GM21390 (cell line): Measurements from ENCODE around the gene CCDC154.

Experiments
- ATAC-seq: cut with Tn5 transposase; IDR thresholded peaks from one replicate; pipeline ENCODE4 v1.9.1; 2021; ENCODE audit not compliant: unreplicated experiment

CCDC154 gene

DNA sequence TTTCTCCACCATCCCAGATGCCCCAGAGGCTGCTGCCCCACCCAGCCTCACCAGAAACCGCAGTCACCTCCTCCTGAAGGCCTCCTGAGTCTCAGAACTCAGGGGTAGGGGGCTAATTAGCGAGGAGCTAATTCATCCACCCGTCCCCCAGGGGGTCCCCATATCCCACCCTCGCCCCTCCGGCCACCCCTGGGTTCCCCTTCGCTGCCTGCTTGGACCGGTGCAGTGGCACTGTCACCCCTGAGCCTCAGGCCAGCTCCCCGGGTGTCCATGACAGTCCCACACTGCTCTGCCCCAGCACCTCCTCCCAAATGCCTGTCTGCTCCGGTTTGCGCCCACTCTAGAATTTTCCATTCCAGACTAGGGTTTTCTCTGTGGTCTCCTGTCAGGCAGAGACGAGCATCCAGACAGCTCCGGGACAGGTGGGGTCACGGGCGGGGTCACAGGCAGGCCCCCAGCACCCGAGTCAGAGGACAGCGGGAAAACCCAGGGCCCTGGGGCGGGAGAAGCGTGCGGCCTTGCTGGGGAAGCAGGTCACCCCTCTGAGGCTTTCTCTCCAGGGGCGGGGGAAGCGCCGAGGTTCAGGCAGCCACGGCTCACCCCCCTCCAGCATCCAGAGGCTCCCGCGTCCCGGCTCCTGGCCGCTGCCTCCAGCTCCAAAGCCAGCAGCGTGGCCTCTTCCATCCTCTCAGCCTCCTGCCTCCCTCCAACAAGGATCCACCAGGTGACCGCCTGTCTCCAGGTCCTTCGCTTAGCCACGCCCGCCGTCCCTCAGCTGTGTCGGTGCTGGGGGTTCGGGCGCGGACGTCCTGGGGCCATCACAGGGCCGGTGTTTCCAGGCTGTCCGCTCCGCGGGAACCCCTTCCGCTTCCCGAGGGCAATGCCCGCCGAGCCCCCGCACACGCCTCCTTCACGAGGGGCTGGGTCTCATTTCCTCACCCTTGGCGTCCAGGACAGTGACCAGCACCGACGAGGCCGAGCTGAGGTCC lies 16.6 kb downstream of the CCDC154 start:
- ATAC-seq = no peak

DNA sequence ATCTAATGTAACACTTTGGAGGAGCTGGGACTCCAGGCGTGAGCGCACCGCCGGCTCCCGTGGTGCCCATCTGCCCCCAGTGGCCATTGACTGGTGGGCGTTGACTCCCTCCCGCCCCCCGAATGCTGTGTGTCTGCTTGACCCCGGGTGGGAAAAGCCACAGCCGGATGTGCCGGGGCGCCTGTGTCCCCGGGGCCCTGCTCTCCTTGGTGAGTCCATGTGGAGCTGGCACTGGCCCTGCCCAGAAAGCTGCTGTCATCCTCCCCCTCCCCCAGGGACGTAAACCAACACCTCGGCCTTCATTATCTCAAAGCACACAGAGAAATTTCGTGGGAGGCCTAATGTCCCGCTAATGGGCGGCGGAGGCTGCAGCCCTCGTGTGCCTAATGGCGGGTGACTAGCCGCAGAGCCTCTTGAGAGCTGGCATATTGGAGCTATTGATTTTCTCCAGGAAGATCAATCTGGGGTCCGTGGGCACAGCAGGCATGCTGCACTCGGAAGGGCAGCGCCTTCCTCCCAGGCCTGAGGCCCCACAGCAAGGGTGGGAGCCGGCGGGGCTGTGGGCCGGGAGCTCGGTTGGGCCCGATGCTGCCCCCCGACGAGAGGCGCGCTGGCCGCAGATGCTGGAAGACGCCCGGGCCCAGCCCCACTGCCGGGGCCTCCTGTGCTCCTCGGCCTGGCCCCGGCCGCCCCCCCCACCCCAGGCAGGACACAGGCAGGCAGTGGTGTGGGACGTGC lies 17.5 kb downstream of the CCDC154 start:
- no peak for ATAC-seq

DNA sequence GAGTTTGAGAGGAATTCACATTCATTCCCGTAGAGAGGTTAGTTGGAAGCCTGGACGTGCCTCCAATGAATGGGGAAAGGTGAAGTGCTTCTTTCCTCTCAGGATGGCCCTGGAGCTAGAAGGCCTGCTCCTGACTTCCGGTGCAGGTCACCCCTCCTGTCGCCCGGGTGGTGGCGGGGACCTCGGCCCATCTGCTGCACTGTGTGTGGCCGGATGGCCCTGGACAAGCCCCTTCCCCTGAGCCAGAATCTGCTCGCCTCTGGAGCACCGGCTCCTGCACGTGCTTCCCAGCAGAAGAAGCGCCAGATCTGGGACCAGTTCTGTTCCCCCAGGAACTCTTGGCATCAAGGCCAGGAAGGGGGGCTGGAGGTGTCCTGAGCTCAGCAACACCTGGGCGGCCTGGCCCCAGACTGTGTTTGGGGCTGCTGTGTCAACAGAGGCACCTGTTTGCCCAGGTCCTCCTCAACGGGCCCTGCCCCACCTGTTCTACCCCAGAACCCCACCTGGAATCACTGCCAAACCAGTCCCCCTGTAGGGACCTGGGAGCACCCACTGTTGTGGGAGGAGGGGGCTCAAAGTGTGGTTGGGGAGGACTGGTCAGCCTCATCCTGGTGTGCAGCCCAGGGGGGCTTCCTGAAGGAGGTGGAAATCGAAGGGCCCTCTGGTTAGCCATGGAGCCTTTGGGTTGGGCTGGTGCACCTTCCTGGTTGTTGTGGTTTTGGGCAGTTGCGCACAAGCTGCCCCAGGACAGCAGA lies 18.6 kb downstream of the CCDC154 start:
- no peak for ATAC-seq

DNA sequence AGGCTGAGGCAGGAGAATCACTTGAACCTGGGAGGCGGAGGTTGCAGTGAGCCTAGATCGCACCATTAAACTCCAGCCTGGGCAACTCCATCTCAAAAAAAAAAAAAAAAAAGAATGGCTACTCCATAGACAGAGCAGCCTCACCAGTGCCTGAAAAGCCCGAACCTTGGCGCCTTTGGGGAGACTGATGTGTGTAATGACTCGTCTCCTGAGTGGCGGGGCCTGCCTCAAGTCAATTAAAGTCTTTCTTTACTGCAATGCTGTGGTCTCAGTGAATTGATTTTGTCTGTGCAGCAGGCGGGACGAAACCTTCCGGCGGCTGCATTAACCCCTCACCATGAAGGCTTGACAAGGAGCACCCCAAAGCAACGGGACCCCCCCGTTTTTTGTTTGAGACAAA lies 20.3 kb downstream of the CCDC154 start:
- no peak for ATAC-seq

DNA sequence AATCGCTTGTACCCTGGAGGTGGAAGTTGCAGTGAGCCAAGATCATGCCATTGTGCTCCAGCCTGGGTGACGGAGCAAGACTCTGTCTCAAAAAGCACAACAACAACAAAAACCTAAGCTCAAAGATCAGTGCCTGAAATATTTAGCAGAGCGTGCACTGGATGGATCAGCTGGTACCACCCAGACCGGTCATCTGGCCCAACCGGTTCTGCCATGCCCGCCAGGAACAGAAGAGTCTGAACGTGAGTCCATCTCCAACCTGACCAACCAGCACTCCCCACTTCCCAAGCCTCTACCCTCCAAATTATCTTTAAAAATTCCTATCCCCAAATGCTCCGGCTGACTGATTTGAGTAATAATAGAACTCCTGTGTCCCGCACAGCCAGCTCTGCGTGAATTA lies 22.3 kb downstream of the CCDC154 start:
- ATAC-seq = no peak

DNA sequence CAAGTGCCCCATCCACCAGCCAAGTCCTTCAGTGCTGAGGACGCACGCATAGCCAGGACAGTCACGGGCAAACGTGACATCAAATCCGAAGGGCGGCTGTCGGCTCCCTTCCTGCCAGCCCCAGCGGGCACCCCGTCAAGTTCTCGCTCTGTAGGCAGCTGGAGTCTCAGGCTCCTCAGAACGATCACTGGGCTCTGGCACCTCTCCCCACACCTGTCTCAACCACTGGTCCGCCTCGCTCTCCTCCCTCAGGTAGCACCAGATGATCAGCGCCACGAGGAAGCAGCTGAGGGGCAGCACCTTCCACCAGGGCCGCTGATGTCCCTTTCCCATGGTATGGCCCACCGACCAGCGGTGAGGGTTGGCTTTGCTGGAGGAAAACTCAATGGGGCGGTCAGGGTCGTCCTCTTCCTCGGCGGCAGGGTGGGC lies 24.2 kb downstream of the CCDC154 start:
- ATAC-seq = peak; percentile 4

DNA sequence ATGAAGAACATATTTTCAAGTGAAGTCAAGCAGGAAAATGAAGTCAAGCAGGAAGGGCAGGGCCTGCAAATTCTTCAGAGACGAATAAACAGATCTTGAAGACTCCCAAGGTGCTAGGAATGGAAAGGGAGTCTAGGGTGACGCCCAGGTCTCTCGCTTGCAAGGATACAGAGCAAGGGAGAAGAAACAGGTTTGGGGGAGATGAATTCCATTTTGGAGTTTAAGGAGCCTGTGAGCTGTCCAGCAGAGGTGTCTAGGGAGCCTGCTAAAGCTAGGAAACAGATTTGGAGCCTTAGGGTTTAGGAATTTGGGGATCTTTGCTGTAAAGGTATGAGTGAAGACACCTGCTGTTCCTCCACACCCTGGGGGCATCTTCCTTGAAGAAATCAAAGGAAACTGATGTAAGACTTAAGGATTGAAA lies 27.8 kb downstream of the CCDC154 start:
- no peak for ATAC-seq

DNA sequence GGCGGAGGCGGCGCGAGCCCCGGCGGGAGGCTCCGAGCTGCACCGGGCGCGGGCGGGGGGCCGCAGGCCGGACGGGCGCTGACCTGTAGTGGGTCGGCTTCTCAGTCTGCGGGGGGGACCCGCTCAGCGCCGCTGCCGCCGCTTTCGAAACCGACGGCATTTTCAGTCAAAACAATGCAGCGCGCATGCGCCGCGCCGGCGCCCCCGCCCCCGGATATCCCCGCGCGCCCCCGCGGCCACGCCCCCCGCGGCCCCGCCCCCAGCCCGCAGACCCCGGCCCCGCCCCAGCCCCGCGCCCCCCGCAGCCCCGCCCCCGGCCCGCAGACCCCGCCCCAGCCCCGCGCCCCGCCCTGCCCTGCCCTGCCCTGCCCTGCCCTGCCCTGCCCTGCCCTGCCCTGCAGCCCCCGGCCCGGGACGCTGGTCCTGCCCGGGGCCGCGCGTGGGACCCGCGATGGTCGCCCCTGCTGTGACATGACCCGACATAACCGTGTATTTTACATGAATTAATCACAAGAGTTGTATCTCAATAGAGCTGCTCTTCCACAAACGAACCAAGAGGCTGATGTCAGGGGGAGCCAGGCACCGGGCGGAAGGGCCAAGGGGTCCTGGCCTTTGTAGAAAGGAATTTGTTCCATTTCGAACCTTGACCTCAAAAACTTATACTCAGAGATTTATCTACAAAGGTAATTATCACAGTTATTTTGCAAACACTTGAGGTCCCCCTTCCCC lies 29.7 kb downstream of the CCDC154 start, which contains the start of gene UNKL:
Gene UNKL, minus strand, starts transcription at position 173 of the 729 bp plus-strand sequence. Its CDS starts 13 bp downstream, at position 160.
- ATAC-seq = no peak

DNA sequence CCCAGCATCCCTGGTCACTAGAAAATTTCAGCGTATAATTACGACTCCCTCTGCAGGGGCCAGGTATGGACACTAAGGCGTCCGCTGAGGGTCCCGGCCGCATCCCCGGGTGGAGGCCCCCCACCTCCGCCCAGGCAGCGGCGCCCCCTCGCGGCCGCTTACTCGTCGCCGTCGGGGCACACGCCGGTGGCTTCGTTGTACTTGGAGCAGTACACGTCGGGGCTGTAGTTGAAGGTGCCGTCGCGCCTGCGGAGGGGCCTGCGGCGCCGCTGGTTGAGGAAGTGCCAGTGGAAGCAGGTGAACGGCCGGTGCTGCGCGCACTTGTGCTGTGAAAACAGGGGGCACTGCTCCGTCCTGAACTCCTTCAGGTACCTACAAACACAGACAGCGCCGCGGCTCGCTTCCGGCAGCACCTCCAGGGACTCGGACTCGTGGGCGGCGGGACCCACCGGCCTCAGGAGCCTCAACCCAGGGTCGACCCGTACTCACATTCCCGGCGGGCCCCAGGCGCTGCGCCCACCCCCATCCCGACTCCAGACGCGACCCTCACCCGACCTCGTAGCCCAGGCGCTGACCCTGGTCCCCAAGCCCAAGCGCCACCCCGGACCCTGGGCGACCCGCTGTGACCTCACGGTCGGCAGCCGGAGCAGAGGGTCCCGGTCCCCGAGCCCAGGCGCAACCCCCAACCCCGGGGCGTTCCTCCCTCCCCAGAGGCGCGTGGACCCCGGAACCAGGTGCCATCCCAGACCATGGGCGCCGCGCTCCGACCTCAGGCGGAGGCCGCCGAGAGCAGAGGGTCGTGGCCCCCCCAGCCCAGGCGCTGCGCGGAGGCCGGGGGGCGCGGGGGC lies 30.4 kb downstream of the CCDC154 start:
- no peak for ATAC-seq

DNA sequence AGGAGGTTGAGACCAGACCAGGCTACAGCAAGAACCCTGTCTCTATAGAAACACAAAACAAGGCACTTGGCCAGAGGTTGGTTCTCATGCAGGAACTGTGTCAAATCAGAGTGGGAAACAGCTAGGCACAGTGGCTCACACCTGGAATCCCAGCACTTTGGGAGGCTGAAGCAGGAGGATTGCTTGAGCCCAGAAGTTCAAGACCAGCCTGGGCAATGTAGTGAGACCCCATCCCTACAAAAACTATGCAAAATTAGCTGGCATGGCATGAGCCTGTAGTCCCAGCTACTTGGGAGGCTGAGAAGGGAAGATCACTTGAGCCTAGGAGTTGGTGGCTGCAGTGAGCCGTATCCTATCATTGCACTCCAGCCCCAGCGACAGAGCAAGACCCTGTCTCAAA lies 31.5 kb downstream of the CCDC154 start:
- ATAC-seq = no peak

DNA sequence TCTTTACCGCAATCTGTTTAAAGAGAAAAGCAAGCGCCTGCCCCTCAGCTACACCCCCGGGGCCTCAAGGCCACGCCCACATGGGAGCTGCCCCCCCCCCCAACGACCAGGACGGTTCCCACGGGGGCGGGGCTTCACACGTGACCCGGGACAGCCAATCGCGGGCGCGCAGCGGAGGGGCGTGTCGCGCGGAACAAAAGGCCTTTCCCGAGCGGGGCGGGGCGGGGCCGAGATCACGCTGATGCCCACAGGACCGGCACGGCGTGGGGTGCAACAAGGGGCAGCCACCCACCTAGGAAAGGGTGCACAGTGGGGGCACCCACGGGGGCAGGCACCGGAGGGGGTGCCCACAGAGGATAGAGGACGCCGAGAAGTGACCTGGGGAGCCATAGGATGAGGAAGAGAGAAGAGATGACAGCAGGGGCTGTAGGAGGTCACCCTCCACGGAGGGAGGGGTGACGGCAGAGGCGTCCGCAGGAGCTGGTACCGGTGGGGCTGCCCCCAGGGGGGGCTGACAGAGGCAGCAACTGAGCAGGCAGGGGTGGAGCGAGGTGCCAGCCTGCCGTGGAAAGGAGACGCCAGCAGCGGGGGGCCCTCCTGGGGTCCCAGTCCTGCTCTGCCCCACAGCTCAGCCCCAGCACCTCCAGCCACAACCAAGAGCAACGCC lies 36.1 kb downstream of the CCDC154 start:
- peak; percentile 59 for ATAC-seq

DNA sequence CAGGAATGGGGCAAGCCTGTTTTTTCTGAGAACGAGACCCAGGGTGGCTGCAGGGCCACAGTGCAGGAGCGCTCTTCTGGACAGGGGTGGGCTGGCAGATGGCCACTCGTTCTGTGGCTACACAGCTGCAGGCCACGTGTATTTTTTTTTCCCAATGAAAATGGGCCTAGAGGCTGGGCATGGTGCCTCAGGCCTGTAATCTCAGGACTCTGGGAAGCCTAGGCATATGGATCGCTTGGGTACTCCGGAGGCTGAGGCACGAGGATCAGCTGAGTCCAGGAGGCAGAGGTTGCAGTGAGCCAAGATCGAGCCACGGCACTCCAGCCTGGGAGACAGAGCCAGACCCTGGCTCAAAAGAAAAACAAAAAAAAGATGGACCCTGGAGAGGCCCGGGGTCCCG lies 36.6 kb downstream of the CCDC154 start:
- ATAC-seq = no peak

DNA sequence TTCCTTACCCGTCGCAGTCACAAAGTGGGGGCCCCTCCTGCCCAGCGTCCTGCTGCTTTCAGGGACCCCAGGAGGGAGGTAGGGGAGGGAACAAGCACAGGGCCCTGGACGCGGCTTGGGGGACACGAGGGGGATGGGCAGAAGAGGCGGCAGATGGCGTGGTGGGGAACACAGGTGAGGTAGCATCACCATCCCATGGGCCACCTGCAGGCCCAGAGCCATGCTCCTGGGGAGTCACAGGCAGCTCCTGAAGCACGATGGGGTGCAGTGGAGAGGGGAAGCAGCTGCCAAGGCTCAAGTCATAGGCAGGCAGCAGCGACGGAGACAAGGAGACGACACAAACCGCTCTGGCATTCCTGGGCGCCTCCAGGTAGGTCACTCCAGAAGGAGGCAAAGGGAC lies 40.6 kb downstream of the CCDC154 start:
- no peak for ATAC-seq

DNA sequence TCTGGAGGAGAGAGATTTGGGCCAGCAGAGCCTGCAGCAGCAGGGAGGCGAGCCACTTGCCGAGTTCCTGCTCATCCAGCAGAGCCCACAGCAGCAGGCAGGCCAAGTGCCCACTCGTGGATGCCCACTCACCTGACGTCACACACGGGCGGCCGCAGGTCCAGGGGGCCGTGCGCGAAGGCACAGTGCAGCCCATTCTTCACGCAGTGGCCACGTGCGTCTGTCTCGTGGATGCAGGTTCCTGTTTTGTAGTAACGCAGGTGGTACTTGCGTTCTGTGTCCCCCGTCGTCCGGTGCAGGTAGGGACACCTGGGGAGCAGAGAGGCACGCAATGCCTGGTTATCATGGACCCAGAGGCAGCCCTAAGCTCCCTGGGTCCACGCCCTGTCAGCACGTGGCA lies 41.3 kb downstream of the CCDC154 start:
- no peak for ATAC-seq

DNA sequence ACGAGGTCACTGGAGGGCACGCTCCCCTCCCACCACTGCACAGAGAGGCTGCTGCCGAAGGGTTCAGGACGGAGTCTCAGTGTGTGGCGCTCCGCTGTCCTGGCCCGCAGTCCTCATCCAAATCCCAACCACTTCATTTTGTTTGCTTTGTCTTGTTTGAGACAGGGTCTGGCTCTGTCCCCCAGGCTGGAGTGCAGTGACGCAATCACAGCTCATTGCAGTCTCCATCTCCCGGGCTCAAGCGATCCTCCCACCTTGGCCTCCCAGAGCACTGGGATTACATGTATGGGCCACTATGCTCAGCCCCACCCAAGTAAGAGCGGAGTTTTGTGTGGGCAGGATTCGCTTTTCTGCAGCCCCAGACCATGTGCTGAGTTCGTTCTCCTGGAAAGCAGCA lies 42.6 kb downstream of the CCDC154 start:
- no peak for ATAC-seq

DNA sequence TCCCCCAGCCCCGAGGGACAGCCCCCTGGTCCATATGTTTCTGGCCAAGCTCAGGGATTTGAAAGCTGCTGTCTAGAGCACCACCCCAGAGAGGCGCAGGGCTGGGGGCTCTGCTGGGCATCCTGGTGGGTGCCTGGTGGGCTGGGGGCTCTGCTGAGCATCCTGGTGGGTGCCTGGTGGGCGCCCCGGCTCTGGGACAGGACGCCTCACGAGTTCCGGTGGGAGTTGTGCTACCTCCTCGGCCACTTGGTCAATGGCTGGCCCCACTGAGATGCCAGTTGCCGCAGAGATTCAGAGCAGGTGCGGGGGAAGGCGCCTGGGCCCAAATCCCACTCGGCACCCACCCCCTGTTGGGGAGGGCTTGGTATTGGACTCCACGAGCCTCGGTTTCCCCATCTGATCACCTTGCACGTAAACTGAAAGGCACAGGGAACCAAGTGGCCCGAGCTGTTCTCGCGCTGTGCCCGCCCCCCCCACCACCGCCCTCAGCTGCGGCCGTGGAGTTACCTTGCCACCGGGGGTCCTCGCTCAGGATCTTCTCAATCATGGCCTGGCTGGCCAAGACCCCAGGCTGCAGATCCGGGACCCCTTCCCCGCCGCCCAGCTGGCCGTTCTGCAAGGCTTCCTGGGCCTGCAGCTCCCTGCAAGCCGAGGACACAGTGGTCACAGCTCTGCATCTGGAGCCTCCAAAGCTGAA lies 43.1 kb downstream of the CCDC154 start:
- ATAC-seq = no peak

DNA sequence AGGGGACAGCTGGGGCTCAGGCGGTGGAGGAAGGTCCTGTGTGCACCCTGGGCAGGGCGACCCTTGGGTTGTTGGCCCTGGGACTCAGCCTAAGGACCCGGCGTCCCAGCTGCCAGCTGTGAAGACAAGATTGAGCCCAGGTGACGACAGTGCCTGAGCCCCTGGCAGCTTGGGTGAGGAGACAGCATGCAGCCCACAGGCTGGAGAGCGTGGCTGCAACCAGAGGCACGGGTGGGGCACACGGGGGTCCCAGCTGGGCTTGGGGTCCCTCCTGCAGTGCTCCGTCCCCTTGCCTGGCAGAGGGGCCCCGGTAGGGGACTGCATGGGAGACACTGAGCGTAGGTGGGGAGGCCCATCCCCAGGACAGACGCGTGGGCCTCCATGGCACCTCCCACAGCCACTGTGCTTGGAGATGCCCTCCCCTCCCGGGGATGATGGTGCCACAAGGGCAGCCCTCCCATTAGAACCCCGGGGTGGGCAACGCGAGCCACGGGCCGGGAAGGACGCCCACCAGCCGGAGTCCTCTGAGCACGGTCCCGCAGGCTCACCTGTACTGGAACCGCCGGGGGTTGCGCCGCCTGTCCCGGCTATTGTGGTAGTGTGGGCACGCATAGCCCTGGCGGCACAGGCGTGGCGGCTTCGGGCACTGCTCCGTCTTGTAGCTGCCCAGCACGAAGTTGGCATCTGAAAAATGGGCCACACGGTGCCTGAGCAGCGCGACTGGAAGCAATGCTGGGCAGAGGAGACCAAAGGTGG lies 45.4 kb downstream of the CCDC154 start:
- ATAC-seq = no peak

DNA sequence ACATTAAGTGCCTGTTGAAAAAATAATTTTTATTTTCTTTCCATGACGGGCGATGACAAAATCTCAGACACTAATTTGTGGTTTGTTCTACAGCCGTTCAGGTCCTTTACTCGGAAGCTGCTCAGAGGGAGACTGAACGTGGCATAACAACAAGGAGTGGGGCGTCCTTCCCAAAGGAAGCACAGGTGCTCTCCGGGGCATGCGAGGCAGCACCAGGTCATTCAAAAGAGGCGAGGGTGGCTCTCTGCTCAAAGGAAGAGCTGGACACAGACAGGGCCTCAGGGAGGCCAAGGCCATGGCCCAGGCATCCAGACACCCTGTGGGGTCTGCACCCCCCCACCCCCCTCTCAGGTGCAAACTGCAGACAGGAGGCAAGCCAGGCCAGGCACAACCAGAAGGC lies 46.0 kb downstream of the CCDC154 start:
- no peak for ATAC-seq
